Iris pigment epithelial cell (primary cell): ENCODE data around the gene CPE.

Experiments
- DNase-seq: peaks from one replicate; pipeline ENCODE4 v3.0.0-alpha.2; 2011; ENCODE audit warnings: low read depth

CPE gene

GRCh38 chr4:165508372-165509120 is 129.7 kb downstream of the CPE start:
- no peak for DNase-seq

- no peak for DNase-seq
Observed at GRCh38 chr4:165512424-165512823, 133.6 kb downstream of the CPE start.

DNA sequence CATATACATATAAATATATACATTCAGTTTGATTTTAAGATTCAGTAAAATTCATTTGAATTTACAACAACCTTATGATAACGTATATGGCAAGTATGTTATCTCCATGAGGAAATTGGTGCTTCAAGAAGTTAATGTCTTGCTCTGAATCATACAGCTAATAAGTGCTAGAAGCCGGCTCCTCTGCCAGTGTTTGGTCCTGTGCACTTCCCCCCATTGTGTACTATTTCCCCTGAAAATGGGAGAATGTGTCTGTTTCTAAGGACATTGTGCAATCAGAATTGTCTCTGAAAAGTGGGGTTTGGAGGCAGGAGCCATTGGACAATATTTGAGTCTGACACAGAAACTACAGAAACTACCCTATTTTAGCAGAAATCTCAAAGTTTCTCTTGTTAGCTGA is 135.9 kb downstream of the CPE start:
- DNase-seq: no peak

DNA sequence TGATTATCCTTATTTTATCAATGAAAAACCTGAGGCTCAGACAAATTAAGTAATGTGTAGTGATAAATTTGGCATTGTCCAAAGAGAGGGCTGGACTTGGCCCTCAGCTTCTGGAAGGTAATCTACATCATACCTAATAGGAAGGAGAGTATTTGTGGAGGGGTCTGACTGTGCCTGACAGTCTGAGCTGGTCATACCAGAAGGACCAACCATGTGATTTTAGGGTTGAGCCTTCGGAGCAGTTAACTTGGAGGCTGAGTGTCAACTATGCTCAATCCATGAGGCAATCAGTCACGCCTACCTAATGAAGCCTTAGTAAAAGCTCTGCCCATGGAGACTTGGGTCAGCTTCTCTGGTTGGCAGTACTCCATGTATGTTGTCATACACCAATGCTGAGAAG is 136.4 kb downstream of the CPE start:
- no peak for DNase-seq

GRCh38 chr4:165516281-165516833 is 137.5 kb downstream of the CPE start:
- DNase-seq: no peak

DNA sequence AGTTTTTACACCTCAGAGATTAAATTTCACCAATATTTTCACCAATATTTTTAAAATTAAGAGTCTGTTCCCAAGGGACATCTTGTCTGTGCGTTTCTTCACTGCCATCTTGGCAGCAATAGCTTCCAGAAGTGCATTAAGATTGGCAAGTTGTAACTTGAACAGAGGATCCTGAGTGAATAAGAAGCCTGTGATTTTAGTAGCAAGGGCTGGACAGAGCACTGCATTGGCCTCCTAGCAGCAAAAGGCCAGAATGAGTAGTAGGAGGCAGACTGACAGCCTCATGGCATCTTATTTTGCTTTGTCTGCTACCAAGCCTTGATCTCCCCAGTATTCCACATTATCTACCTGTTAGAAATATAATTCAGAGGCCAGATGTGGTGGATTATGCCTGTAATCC is 138.4 kb downstream of the CPE start:
- no peak for DNase-seq

DNA sequence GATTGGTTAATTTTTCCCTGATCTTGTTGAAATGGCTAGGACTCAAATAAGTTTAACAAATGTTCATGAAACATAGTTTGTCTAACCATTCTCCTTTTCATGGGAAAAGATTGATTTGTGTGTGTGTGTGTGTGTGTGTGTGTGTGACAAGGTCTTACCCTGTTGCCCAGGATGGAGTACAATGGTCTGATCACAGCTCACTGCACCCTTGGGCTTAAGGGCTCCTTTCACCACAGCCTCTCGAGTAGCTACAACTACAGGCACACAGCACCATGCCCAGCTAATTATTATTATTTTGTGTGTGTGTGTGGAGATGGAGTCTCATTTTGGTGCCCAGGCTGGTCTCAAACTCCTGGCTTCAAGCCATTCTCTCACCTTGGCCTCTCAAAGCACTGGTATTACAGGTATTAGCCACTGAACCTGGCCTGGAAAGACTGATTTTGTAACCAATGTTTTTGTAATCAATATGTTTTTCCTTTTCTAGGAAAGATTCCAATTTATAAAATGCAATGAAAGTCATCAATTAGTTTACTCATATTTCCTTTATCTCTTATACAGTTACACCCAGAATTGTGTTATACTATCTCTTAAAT is 139.3 kb downstream of the CPE start:
- no peak for DNase-seq

GRCh38 chr4:165518686-165519085 is 139.9 kb downstream of the CPE start:
- no peak for DNase-seq

- no peak for DNase-seq
Observed at GRCh38 chr4:165519591-165519990, 140.8 kb downstream of the CPE start.

DNA sequence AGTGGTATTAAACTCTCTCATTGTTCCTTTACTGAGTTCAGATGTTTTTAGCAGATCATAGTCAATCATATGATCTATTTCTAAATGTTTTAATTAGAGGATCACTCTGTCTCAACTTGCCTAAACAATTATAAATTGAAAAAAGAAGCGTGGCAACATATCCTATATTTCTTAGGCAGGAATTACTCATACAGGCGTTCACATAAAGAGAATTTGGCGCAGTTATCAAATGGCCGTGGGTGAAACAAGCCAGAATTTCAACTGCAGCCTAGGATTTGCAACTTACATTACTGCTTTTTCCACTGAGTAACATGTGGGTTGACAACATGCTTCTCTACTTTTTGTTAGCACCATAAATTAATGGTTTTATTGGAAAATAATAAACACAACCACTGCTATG is 141.3 kb downstream of the CPE start:
- DNase-seq: no peak

DNA sequence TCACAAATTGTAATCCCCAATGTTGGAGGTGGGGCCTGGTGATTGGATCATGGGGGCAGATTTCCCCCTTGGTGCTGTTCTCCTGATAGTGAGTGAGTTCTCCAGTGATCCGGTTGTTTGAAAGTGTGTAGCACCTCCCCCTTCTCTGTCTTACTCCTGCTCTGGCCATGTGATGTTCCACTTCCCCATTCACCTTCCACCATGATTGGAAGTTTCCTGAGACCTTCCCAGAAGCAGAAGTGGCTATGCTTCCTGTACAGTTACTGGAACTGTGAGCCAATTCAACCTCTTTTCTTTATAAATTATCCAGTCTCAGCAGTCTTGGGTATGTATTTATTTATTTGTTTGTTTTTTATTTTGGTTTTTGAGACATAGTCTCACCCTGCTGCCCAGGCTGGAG is 143.2 kb downstream of the CPE start:
- DNase-seq: no peak

DNA sequence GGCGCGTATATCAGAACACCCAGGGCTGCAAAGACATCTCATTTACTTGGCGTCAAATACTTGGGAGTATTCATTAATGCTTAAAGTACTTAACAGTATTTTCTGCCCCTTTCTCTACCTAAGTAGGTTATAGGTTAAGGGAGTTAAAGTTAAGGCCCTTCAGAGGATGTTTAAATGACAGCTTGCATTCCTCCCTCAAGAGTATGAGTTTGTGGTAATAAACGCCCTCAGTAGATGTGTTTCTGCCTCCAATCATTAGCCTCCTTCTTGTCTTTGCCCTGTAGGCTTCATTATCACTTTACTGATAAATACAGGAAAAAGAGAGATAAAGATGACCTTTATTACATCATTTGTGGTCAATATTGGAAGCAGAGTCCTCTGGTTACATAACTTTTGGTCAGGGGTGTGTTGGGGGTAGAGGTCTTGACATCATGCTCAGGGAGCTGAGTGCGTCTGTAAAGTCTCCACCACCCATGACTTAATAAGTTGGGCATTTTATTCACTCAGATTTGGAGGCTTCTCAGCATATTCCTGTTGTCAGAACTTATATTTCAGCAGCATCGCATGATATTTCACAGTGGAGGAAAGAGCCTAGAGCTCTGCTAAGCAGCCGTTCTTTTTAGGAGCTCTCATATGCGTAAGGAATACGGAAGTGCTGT is 145.9 kb downstream of the CPE start:
- DNase-seq: peak; percentile 1

- DNase-seq: no peak
Observed at GRCh38 chr4:165532976-165533375, 154.2 kb downstream of the CPE start.

DNA sequence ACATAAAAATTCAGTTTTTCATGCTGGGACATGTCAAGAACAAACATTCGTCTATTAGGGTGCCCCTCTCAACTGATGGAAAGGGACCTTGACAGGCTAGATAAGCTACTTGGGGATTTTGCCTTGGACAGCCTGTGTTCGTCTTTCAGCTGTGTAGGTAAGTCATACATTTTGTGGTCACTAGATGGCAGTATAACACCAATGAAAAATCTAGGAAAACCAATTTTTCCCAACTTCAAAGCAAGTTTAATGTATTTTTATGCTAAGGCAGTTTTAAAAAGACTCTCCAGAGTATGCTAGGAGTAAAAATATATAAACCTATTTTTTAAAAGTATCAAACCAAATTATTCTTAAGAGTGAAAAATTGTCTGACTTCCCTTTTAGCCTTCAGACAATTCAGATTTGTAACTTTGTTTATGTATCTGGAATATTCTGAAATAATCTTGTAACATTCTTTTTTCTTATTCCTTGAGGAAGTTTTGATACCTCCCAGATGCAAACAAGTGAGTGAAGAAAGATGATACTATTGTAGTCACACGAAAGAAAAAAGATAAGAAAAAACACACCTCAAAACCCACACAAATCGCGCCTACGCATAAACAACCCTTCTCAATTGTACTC is 158.3 kb downstream of the CPE start:
- peak; percentile 50 for DNase-seq

DNA sequence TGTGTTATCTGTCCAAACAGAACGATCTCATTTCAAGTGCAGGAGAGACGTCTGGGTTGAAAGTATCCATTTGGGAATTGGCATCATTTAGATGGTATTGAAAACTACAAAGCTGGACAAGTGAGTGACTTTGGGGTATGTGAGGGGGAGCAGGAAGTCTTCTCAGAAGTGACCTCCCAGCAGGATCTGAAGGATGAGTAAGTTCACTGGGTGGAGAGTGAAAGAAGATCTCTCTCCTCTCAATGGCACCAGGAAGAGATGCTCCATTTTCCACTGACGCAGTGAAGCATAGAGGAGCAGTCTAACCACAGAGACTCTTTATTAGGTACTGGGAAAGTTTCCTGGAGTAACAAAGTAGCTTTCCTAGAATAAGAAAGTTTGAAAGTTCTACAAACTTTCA is 161.0 kb downstream of the CPE start:
- no peak for DNase-seq

- no peak for DNase-seq
Observed at GRCh38 chr4:165540206-165540830, 161.5 kb downstream of the CPE start.

GRCh38 chr4:165541851-165542459 is 163.1 kb downstream of the CPE start:
- no peak for DNase-seq

DNA sequence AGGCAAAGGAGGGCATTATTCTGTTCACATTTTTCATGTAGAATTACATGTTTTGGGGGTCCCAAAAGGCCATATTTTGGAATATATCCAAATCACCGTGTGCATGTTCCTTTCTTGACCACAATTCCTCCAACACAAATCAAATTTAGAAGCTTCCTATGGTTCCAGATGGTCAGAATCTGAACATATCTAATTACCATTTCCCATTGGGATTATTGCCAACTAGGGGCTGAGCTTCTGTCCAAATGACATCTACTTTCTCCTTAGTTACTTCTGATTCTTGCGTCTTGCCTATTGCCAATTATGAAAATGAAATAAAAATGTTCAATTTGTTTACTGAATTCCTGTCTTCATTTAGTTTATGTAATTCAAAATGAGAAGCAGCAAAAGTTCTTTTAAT is 163.7 kb downstream of the CPE start:
- DNase-seq: no peak
